KBM-7 (cell line): Measurements from ENCODE around the gene RABGAP1L.

Experiments
- DNase-seq: peaks from one replicate; pipeline ENCODE4 v3.0.0-alpha.2; 2015
- in situ Hi-C: fragments of 300-500 bp; cut with MboI; formaldehyde crosslinking; loops from 2 replicates; pipeline ENCODE4 v1.14.3; 2020; ENCODE audit warnings: low sequenced_read_pairs, low pct_unique_long_range_greater_than_20kb, mixed read lengths

The RABGAP1L gene

GRCh38 chr1:174743654-174744561 lies 584.6 kb downstream of the RABGAP1L start:
- DNase-seq = peak; percentile 55
- in situ Hi-C loops = loop anchor here (25.0 kb wide), 3 partner anchors 482 to 2007 kb away; no protein-coding TSS in a partner anchor

- no peak for DNase-seq
- in situ Hi-C loops = loop anchor here (25.0 kb wide), 3 partner anchors 483 to 2008 kb away; no protein-coding TSS in a partner anchor
Observed at GRCh38 chr1:174744886-174745285, 585.6 kb downstream of the RABGAP1L start.

GRCh38 chr1:174746024-174746808 lies 586.9 kb downstream of the RABGAP1L start:
- in situ Hi-C loops = loop anchor here (25.0 kb wide), 3 partner anchors 484 to 2009 kb away; no protein-coding TSS in a partner anchor
- DNase-seq = no peak

GRCh38 chr1:174747613-174748012 lies 588.3 kb downstream of the RABGAP1L start:
- DNase-seq = no peak

GRCh38 chr1:174748586-174748985 lies 589.3 kb downstream of the RABGAP1L start:
- in situ Hi-C loops = loop anchor here (25.0 kb wide), 3 partner anchors 486 to 2011 kb away; no protein-coding TSS in a partner anchor
- DNase-seq = no peak

More at GRCh38 chr1:174747613-174748012, 588.3 kb downstream of the RABGAP1L start:
- in situ Hi-C loops = loop anchor here (25.0 kb wide), 3 partner anchors 485 to 2010 kb away; no protein-coding TSS in a partner anchor

GRCh38 chr1:174753131-174753530 lies 593.8 kb downstream of the RABGAP1L start:
- in situ Hi-C loops = no loop called here
- DNase-seq = no peak

- in situ Hi-C loops = no loop called here
- no peak for DNase-seq
Observed at GRCh38 chr1:174761335-174761734, 602.0 kb downstream of the RABGAP1L start.

- in situ Hi-C loops = no loop called here
- no peak for DNase-seq
Observed at GRCh38 chr1:174761901-174762585, 602.7 kb downstream of the RABGAP1L start.

GRCh38 chr1:174764191-174764590 lies 604.9 kb downstream of the RABGAP1L start:
- in situ Hi-C loops = no loop called here

GRCh38 chr1:174766727-174767126 lies 607.4 kb downstream of the RABGAP1L start:
- in situ Hi-C loops = no loop called here
- DNase-seq = no peak

More at GRCh38 chr1:174764191-174764590, 604.9 kb downstream of the RABGAP1L start:
- DNase-seq = no peak

- in situ Hi-C loops = no loop called here
- no peak for DNase-seq
Observed at GRCh38 chr1:174768516-174768915, 609.2 kb downstream of the RABGAP1L start.

- no peak for DNase-seq
- in situ Hi-C loops = no loop called here
Observed at GRCh38 chr1:174768949-174769348, 609.6 kb downstream of the RABGAP1L start.

GRCh38 chr1:174769961-174770549 lies 610.7 kb downstream of the RABGAP1L start:
- in situ Hi-C loops = no loop called here

GRCh38 chr1:174775621-174776020 lies 616.3 kb downstream of the RABGAP1L start:
- no peak for DNase-seq
- in situ Hi-C loops = loop anchor here (25.0 kb wide), 1 partner anchor 212 kb away; the partner anchor contains the start of gene CACYBP

More at GRCh38 chr1:174769961-174770549, 610.7 kb downstream of the RABGAP1L start:
- peak; percentile 31 for DNase-seq

GRCh38 chr1:174777262-174777661 lies 617.9 kb downstream of the RABGAP1L start:
- DNase-seq = no peak
- in situ Hi-C loops = loop anchor here (25.0 kb wide), 1 partner anchor 210 kb away; the partner anchor contains the start of gene CACYBP

- no peak for DNase-seq
Observed at GRCh38 chr1:174785510-174785909, 626.2 kb downstream of the RABGAP1L start.

GRCh38 chr1:174786358-174786757 lies 627.0 kb downstream of the RABGAP1L start:
- in situ Hi-C loops = loop anchor here (25.0 kb wide), 1 partner anchor 201 kb away; the partner anchor contains the start of gene CACYBP
- DNase-seq = no peak

More at GRCh38 chr1:174785510-174785909, 626.2 kb downstream of the RABGAP1L start:
- in situ Hi-C loops = loop anchor here (25.0 kb wide), 1 partner anchor 202 kb away; the partner anchor contains the start of gene CACYBP

- in situ Hi-C loops = loop anchor here (25.0 kb wide), 1 partner anchor 201 kb away; the partner anchor contains the start of gene CACYBP
Observed at GRCh38 chr1:174786760-174787159, 627.4 kb downstream of the RABGAP1L start.

More at GRCh38 chr1:174786760-174787159, 627.4 kb downstream of the RABGAP1L start:
- no peak for DNase-seq
